ENCODE results near the gene LRP2BP.

Gene LRP2BP

GRCh38 chr4:185323606-185324005, 72.1 kb downstream of the LRP2BP start:
- TF ChIP-seq REST (IDR thresholded peaks at IDR 0.05; ENCODE audit: insufficient read depth in 1 of 2, low read depth in 2 of 2, low read length in 2 of 2) (no peak), POLR2AphosphoS5 (IDR thresholded peaks at IDR 0.05; ENCODE audit: low read depth, low read length) (no peak), SIN3A (IDR thresholded peaks at IDR 0.05; ENCODE audit: borderline replicate concordance, insufficient read depth, low read length) (no peak), TAF1 (IDR thresholded peaks at IDR 0.05; ENCODE audit: borderline replicate concordance, insufficient read depth, low read length) (no peak)

- TF ChIP-seq TAF1 (IDR thresholded peaks at IDR 0.05; ENCODE audit: borderline replicate concordance, insufficient read depth, low read length) (no peak), REST (IDR thresholded peaks at IDR 0.05; ENCODE audit: insufficient read depth in 1 of 2, low read depth in 2 of 2, low read length in 2 of 2) (no peak), FOXP2 (optimal IDR thresholded peaks at IDR 0.05; ENCODE audit: borderline replicate concordance, extremely low read depth, extremely low read length, insufficient read depth) (no peak), POLR2AphosphoS5 (IDR thresholded peaks at IDR 0.05; ENCODE audit: low read depth, low read length) (no peak), SIN3A (IDR thresholded peaks at IDR 0.05; ENCODE audit: borderline replicate concordance, insufficient read depth, low read length) (no peak)
Observed at GRCh38 chr4:185322803-185323202, 72.9 kb downstream of the LRP2BP start.

- TF ChIP-seq POLR2AphosphoS5 (IDR thresholded peaks at IDR 0.05; ENCODE audit: low read depth, low read length) (no peak), SIN3A (IDR thresholded peaks at IDR 0.05; ENCODE audit: borderline replicate concordance, insufficient read depth, low read length) (no peak), REST (IDR thresholded peaks at IDR 0.05; ENCODE audit: insufficient read depth in 1 of 2, low read depth in 2 of 2, low read length in 2 of 2) (no peak), TAF1 (IDR thresholded peaks at IDR 0.05; ENCODE audit: borderline replicate concordance, insufficient read depth, low read length) (no peak), FOXP2 (optimal IDR thresholded peaks at IDR 0.05; ENCODE audit: borderline replicate concordance, extremely low read depth, extremely low read length, insufficient read depth) (no peak)
Observed at GRCh38 chr4:185318679-185319078, 77.0 kb downstream of the LRP2BP start.

- TF ChIP-seq POLR2AphosphoS5 (IDR thresholded peaks at IDR 0.05; ENCODE audit: low read depth, low read length) (no peak), TAF1 (IDR thresholded peaks at IDR 0.05; ENCODE audit: borderline replicate concordance, insufficient read depth, low read length) (no peak), REST (IDR thresholded peaks at IDR 0.05; ENCODE audit: insufficient read depth in 1 of 2, low read depth in 2 of 2, low read length in 2 of 2) (no peak), FOXP2 (optimal IDR thresholded peaks at IDR 0.05; ENCODE audit: borderline replicate concordance, extremely low read depth, extremely low read length, insufficient read depth) (no peak), SIN3A (IDR thresholded peaks at IDR 0.05; ENCODE audit: borderline replicate concordance, insufficient read depth, low read length) (no peak)
Observed at GRCh38 chr4:185317880-185318279, 77.8 kb downstream of the LRP2BP start.
